Stromal cell of bone marrow (primary cell): ENCODE measurements around the gene ASIC3.
"Not testable (repeated sequence)": the region's sequence is repeated elsewhere in the genome, so short reads cannot be mapped to it uniquely, and the experiment has no call there.

Experiments used
- DNase-seq: peaks from one replicate; pipeline ENCODE4 v3.0.0-alpha.2; 2012; ENCODE audit warnings: low read depth

The ASIC3 gene

DNA sequence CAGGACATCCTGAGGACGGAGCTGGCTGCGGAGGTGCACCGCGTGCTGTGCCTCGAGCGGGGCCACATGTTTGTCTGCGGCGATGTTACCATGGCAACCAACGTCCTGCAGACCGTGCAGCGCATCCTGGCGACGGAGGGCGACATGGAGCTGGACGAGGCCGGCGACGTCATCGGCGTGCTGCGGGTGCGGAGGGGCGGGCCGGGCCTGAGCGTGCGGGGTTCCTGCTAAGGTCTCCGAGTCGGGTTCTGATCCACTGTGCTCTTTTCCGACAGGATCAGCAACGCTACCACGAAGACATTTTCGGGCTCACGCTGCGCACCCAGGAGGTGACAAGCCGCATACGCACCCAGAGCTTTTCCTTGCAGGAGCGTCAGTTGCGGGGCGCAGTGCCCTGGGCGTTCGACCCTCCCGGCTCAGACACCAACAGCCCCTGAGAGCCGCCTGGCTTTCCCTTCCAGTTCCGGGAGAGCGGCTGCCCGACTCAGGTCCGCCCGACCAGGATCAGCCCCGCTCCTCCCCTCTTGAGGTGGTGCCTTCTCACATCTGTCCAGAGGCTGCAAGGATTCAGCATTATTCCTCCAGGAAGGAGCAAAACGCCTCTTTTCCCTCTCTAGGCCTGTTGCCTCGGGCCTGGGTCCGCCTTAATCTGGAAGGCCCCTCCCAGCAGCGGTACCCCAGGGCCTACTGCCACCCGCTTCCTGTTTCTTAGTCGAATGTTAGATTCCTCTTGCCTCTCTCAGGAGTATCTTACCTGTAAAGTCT lies 34.4 kb upstream of the ASIC3 start:
- peak; percentile 21 for DNase-seq

DNA sequence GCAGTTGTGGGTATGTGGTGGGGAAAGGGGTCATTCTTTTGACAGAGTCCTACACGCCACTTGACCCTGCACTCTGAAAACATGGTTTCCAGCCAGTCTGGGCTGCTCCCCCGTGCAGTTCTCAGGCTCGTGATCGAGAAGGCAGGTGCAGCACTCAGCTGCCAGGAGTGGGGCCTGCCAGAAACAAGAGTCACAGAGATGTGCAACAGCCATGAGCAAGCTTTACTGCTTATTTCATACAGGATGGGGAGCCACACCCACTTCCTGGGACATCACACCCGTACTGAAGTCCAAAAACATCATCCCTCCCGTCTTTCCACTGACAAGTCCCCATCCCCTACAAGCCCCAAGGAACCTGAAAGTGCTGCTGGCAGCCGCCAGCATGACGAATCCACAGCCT lies 33.4 kb upstream of the ASIC3 start:
- DNase-seq = no peak

DNA sequence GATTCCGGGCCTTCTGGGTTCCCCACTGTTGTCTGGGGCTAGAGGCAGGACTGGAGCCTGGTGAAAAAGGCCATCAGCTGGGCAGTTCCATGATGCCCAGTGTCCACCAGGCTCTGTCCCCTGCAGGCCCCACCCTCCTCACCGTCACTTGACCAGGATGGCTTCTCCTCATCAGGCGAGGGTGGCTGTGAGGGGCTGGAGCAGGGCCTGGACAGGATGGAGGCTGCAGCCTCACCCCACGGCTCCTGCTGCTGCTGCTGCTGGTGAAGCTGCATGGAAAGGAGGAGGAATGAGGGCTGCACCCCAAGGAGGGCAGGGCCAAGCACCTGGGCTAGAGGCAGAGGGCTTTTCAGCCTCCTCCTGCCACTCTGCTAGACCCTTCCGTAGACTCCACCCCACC lies 32.4 kb upstream of the ASIC3 start:
- no peak for DNase-seq

DNA sequence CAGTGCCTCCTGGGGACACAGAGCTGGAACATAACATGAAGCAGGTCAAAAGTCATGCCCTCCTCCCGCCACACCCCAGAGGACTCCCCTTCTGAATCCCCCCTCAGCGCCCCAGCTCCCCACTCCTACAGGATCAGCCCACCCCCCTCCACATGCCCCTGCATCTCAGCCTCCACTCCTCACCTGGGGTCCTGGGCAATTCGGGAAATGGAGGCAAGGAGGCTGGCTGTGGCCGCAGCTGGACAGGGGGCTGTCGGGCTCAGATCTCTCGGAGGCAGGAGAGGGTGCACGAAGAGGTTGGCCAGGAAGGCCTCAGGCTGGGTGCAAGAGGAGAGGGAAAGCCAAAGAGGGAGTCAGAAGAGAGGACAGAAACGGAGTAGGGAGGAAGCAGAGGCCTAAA lies 31.8 kb upstream of the ASIC3 start:
- DNase-seq = no peak

DNA sequence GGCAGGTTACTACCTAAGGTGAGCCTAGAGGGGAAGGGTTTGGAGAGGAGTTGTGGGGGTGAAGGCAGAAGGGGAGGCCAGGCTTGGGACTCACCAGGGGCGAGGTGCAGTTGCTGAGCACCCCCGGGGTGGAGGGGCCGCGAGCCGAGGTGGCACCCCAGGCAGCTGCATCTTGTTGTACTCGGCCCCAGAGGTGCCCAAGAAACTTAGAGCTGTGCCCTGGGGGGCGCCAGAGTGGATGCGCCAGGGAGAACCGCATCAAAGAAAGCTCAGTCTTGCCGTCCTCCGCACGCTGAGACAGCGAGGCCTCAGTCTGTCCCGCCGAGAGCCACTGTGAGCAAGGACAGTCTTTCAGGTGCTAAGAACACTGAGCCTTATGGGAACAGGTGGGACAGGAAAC lies 31.4 kb upstream of the ASIC3 start:
- no peak for DNase-seq

- no peak for DNase-seq
Measured at GRCh38 chr7:151017370-151017952, 30.9 kb upstream of the ASIC3 start.

DNA sequence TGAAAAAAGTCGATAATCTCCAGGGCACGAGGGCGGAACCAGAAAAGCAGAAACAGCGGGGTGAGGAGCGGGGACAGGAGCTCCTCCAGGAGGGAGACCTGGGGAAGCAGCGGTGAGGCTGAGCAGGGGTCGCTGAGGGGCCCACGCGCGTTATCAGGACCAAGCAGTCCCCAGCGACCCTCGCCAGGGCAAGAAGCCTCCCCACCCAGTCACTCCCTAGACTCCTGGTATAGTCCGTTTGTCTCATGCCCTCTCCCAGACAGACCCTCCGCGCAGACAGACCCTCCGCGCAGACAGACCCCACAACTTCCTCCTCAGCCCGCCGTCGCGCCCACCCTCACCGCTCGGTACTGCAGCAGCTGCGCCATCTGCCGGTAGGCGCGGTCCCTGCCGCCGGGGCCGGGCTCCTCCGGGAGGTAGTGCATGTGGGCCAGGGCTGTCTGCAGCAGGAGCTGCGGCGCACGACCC lies 30.3 kb upstream of the ASIC3 start:
- no peak for DNase-seq

DNA sequence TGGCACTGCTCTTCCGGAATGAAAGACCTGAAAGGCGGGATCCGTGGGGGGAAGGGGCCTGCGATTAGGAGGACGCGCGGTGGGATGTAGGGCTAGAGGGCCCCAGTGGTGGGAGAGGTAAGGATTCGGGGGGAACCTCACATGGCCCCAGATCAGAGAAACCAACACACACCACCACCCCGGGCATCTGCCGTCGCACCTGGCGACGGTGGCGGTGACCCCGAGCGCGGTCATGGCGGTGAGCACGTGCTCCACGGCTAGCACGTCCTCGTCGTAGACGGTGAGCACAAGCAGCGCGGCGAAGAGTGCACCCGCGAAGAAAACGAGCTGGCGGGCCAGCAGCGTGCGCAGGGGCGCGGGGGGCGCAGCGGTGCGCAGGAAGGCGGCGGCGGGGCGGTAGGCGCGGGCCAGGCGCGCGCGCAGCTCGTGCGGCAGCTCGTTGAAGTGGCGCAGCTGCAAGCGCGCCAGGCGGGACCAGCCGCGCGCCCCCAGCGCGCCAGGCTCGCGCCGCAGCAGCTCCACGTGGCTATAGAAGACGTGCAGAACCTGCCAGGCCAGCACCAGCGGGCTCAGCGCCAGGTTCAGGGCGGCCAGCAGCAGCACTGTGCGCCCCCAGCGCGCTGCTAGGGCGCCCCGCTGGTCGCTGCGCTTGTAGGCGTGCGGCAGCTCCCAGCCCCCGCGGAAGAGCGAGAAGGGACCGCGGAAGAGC lies 29.8 kb upstream of the ASIC3 start:
- no peak for DNase-seq

DNA sequence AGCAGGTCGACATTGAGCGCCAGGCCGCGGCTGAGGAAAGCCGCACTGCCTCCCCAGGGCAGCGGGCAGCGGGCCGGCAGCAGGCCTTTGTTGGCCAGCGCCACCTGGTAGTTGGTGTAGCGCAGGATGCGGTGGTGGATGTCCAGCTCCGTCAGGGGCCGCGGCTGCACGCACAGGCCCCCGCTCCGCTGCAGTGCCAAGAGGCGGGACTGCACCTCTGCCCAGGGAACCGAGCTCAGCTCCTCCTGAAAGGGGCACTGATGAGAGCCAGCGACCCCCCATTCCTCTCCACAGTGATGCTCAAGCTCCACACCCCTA lies 29.2 kb upstream of the ASIC3 start:
- DNase-seq = no peak

GRCh38 chr7:151020231-151020630 lies 28.1 kb upstream of the ASIC3 start:
- no peak for DNase-seq

DNA sequence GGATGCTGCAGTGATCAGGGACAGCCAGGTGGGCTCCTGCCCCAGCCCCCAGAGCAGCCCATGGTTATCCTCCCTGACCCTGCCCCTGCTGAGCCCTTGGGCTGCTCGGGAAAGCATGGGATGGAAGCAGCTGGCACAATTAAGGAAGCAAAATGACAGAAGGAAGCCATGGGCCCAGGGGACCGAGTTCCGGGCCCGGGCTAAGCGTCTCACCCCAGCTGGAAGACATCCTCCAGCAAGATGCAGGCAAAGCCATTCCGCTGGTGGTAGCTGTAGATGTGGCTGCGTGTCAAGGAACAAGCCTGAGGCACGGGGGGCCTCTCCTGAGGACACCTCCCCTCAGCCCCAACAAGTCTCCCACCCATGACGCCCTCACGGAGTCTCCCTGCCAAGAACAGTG lies 25.1 kb upstream of the ASIC3 start:
- DNase-seq = no peak

- no peak for DNase-seq
Measured at GRCh38 chr7:151024435-151025056, 23.8 kb upstream of the ASIC3 start, which contains the start of gene ATG9B. Gene ATG9B, minus strand, starts transcription at chr7:151024494. Its CDS starts 71 bp downstream, at chr7:151024423.

DNA sequence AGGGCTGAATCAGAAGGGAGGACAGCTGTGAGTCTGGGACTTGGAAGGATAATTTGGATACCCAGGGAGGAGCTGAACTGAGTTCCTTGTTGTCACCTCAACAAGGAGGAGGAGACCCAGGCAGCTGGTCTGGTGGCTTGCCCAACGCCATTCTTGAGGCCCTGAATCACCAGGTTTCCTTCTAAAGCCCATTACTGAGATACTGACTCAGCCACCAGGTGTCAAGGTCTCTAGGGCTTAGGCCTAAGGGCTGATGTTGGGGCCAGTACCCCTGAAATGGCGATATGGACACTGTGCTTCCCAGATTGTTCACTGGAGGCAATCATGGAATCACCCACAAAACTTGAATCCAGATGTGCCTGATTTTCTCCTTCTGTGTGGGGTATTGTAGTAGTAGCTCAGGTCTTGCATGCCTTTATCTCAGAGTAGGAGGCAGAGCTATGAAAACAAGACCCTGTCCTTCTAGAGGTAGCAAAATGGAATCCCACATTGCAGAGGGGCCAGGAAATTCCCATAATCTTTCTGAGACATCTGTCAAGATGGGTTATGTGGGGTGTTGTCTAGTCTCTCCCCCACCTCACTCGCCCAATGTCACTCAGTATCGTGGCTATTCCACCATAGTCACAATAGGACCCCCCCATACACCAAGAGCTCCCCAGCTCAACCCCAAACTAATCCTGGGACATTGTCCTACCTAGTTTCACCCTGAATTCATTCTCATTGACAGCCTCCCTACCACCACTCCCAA lies 22.2 kb upstream of the ASIC3 start:
- no peak for DNase-seq

DNA sequence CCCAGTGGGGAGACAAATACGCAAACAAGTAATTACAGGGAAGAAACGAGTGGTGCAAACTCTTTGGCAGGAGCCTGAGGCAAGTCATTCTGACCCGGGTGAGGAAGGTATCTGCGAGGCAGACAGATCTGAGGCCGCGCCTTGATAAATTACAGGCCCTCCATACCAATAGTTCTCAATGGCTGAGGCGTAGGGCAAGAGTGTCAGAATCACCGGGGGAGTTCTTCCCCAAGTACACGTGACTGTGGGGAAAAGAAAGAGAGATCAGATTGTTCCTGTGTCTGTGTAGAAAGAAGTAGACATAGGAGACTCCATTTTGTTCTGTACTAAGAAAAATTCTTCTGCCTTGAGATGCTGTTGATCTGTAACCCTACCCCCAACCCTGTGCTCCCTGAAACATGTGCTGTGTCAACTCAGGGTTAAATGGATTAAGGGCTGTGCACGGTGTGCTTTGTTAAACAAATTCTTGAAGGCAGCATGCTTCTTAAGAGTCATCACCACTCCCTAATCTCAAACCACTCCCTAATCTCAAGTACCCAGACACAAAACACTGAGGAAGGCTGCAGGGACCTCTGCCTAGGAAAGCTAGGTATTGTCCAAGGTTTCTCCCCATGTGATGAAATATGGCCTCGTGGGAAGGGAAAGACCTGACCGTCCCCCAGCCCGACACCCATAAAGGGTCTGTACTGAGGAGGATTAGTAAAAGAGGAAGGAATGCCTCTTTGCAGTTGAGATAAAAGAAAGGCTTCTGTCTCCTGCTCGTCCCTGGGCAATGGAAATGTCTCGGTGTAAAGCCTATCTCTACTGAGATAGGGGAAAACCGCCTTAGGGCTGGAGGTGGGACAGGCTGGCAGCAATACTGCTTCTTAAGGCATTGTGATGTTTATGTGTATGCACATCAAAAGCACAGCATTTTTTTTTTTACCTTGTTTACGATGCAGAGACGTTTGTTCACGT lies 21.3 kb upstream of the ASIC3 start:
- DNase-seq = not testable (repeated sequence)

DNA sequence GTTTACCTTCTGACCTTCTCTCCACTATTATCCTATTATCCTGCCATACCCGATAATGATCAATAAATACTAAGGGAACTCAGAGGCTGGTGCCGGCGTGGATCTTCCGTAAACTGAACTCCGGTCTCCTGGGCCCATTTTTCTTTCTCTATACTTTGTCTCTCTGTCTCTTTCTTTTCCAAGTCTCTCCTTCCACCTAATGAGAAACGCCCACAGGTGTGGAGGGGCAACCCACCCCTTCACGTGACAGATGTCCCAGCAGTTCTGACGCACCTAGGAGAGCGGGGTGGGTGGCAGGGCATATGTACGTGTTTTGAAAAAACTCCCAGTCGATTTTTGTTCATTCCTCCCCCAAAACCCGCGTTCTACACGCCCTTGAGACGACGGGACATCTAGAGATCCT lies 20.6 kb upstream of the ASIC3 start:
- DNase-seq = not testable (repeated sequence)

DNA sequence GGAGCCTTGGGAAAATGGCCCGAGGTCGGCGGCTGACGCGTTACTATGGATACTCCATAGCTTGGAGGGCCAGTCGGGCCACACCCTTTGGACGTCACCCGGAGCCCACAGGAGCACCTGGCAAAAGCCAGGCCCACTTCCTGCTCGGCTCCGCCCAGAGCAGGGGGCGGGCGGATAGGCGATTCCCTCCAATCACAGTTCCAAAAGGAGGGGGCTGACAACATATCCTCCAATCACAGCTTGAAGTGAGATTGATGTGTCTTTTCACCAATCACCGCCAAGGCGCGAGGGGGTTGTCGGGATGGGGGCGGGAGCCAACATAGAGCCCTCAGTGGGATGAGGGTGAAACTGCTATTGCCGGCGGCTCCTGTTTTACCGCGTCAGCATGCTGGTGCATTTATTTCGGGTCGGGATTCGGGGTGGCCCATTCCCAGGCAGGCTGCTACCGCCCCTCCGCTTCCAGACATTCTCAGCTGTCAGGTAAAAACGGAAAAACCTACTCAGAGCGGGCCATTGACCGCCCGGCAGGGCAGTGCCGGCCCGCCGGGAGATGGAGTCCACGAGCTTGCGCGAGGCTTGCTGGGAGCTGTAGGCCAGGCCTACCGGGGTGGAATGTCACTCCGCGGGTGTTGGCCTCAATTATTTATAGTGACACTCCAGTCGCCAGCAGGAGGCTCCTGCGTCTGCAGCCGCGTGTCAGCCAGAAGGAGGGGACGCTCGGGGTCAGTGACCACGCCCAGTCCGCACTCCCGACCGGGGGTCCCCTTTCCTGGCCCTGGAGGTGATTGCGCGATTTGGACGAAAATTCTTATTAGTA lies 20.0 kb upstream of the ASIC3 start, which contains the start of gene ABCB8:
ABCB8 (plus strand) TSS at position 320 of the 817 bp plus-strand sequence; CDS start at position 386, 66 bp downstream.
- peak; percentile 98 for DNase-seq

DNA sequence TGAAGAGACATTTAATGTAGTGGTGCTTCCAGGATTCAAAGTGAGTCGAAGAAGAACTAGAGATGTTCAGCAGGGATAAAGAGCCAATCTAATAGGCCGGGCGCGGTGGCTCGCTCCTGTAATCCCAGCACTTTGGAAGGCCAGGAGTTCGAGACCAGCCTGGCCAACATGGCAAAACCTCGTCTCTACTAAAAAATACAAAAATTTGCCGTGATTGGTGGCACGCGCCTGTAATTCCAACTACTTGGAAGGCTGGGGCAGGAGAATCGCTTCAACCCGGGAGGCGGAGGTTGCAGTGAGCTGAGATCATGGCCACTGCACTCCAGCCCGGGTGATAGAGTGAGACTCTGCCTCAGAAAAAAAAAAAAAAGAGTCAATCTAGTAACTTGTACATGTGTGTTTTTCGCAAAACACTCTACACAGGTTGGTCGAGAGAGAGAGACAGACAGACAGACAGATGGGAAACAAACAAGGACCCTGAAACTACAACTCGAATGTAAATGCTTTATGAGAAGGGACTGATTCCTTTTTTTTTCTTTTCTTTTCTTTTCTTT lies 19.3 kb upstream of the ASIC3 start:
- DNase-seq = no peak

- no peak for DNase-seq
Measured at GRCh38 chr7:151031011-151031410, 17.3 kb upstream of the ASIC3 start.
